Activated T-cell treated with anti-CD3 and anti-CD28 coated beads for 4 hours (primary cell): ENCODE results near the gene ANAPC15.

Experiments used
- DNase-seq: peaks from one replicate; pipeline ENCODE4 v3.0.0-alpha.2; 2020

ANAPC15 gene

DNA sequence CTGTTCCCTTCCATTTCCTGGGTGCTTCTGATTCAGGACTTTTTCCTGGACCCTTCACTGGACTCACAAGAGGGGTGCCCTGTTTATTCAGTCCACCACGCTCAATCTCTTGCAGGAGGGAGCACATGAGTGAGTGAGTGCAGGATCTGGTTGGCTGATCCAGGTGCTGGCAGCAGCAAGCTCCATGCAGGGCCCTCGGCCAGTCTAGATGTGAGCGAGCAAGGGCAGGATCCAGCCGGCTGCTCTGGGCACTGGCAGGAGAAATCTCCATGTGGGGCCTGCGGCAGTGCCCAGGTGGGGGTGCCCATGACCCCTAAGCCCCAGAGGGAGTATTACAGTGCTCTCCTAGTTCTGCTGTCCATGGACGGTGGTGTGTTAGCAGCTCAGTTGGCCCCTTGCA is 11.6 kb upstream of the ANAPC15 start:
- DNase-seq = no peak

DNA sequence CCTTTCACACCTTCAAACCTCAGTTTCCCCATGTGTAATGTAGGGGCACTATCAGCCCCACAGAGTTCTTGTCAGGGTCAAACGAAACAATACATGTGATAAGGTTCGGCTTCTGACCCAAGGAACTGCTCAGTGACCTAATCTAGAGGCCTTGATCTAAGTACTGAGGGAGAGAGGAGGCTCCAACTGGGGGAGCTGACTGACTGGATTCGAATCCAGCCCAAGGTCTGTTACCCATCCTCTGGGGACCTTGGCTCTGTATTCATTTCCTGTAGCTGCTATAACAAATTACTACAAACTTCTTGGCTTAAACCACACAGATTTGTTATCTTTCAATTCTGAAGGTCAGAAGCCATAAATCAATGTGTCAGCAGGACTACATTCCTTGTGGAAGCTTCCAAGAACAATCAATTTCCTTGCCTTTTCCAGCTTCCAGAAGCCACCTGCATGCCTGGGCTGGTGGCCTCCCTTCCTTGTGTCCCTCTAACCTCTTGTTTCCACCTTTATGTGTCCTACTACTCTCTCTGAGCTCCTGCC is 10.7 kb upstream of the ANAPC15 start:
- DNase-seq = no peak

DNA sequence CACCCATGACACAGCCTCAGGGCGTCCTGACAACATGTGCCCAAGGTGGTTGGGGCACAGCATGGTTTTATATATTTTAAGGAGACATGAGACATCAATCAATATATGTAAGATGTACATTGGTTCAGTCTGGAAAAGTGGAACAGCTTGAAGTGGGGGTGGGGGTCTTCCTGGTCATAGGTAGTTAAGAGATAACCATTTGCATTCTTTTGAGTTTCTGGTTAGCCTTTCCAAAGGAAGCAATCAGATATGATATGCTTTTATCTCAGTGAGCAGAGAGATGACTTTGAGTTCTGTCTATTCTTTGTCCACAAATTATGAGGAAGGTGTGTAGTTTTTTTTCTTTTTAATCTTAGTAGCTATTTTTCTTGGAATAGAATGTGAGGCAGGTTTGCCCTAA is 10.1 kb upstream of the ANAPC15 start:
- DNase-seq = no peak

DNA sequence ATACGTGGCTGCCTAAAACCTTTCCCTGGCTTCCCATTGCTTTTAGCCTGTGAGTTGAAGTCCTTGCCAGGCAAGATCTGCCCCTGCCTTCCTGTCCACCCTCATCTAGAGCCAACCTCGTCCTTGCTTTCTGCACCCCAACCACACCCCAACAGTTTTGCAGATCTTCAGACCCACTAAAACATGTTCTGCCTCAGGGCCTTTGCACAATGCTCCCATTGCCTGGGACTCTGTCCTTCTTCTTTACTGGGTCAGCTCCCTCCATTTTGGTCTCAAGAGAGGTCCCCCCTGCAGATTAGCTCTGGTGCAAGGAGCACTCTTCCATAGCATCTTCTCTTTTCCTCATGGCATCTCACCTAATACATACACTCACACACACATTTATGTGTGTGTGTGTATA is 8.4 kb upstream of the ANAPC15 start:
- DNase-seq = no peak

DNA sequence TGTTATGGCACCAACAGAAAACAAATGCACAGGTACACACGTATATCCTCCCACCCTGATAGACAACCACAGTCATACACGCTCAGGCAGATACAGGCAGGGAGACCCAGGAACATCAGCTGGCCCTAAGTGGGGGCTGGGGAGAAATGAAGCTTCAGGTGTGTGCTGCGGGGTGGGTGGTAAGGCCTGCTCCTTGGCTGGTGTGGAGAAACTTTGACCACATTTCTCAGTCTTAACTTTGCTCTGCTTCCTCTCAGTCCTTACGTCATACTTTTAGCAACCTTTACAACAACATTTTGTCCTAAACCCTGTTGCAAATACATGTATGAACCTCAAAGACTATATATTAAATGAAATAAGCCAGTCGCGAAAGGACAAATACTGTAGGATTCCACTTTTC is 6.7 kb upstream of the ANAPC15 start:
- no peak for DNase-seq

DNA sequence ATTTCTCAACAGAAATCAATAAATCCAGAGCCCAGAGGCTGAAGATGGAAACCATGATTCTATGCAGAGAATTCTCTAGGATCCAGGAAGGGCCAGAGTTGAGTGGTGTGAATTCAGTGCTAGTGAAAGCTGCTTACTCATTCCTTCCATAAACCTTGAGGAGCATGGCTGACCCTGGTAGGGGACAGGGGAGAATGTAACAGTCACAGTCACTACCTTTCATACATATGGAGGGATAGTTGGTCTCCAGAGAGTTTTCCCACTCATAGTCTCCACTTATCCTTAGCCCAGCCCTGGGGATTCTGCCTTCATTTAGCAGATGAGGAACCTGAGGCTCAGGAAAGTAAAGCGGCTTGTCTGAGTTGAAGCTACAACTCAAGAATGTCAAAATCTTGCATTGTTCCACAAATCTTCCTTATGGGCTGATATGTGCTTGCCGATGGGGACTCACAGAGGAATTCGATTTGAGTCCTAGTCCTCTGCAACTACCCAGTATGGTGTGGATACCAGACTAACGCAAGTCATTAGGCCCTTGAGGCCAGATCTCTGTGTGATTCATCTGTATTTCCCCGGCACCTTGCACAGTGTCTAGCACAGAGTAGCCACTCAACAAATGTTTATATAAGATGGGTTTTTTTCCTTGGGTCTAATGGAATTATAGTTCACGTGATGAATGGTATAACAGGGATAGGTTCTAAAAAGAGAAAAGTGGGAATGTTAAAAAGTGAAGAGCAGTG is 3.7 kb upstream of the ANAPC15 start:
- no peak for DNase-seq

DNA sequence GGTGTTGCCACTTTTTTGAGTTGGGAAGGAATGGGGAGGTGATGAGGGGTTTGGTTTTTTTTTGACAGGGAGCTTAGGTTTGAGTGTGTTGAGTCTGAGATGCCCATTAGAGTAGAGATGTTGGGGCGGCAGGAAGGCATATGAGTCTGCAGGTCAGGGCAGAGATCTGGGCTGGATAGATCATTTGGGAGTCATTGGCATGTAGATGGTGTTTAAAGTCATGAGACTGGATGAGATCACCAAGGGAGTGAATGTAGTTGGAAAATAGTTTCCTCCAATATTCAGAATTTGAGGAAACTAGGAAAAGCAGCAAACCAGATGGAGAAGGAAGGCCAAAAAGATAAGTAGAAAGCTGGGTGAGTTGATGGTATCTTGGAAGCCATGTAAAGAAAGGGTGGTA is 2.1 kb upstream of the ANAPC15 start:
- no peak for DNase-seq

DNA sequence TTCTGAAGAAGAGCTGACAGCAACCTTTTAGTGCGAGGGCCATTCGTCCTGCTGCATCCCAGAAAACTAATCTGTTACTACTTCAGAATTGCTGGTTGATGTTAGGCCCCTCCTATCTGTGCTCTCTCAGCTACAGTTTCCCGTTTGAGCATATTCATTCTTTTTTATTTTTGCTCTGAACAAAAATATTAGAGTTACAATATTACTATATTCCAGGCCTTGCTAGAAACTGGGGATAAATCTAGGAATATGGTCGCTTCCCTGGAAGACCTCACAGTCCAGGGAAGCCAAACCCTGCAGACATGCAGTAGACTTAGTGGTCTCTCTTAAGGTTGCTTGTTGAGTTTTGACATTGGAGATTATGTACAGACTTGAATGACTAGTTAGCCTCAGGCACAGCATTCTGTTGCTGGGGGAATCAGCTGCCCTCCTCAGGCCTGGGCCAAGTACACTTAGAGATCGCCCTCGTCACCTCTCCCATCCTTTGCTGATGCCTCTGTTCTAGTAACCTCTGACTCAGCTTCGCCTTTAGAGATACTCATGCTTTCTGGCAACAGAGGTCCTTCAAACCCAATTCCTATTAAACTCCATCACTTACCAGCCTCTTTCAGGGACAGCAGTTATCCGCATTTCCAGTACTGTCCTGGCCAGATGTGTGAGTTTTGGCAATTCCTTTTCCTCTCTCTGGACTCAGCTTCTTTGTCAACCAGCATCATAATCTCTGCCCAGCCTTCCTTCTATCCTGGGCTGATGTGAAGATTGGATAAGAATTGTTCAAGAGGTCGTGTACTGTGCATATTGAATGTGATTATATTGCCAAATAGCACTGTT is 698 bp upstream of the ANAPC15 start:
- no peak for DNase-seq

DNA sequence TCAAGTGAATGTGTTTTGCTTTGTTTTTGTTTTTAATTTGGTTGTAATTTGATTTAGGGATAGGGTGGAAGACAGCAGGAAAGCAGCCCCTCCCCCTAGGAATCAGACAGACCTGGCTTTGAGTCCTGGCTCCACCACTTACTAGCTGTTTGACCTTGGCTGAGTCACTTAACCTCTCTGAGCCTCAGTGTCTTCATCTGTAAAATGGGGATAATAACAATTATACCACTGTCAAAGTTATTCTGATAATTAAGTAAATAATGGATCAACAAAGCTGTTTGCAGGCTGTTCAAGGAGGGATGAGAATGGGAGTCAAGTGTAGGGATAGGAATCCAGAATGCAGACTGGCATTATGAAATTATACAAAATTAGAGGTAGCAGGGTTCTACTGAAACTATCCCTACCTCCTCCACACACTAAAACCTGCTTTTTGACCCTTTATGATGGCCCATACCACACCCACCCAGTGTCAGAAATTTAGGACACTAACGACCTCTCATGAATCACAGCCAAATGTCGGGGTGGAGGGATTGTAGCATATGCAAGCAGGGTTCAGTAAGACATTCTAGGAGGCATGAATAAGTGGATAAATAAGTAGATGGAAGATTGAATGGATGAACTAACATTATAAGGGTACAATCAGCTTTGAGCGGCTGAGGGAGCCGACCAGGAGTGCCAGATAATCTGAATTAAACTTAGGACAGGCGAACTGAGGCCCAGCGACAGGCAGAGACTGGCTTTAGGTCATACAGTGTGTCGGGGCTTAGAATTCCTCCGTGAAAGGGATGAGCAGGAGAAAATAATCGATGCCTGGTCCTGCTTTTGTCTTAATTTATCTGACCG is 974 bp downstream of the ANAPC15 start:
- no peak for DNase-seq

DNA sequence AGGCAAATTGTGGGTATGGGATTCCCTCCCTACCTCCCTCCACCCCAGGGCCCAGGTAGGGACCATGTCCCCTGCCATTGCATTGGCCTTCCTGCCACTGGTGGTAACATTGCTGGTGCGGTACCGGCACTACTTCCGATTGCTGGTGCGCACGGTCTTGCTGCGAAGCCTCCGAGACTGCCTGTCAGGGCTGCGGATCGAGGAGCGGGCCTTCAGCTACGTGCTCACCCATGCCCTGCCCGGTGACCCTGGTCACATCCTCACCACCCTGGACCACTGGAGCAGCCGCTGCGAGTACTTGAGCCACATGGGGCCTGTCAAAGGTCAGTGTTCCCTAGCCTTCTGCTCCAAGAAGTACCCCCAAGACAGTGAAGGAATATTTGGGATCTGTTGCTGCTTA is 6.6 kb downstream of the ANAPC15 start, which contains the start of gene TOMT:
TOMT (plus strand) TSS at position 37 of the 400 bp plus-strand sequence; CDS start at position 65, 28 bp downstream.
- no peak for DNase-seq

DNA sequence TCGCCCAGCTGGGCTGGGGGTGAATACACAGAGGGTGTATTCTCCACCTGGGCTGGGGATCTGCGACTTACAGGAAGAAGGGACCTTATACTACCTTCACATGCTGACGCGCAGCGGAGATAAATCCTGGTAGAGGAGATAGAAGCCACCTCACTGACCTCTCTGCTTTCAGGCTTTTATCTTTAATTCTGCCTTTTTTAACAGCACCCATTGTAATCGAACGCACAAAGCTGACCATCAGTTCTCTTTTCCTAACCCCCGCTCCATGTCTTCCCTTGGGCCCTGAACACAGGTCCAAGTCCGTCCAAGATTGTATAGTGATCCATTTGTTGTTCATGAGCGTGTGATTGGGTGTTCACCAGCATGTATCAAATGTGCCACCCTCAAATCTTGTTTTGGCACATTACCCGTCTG is 8.7 kb downstream of the ANAPC15 start:
- no peak for DNase-seq

DNA sequence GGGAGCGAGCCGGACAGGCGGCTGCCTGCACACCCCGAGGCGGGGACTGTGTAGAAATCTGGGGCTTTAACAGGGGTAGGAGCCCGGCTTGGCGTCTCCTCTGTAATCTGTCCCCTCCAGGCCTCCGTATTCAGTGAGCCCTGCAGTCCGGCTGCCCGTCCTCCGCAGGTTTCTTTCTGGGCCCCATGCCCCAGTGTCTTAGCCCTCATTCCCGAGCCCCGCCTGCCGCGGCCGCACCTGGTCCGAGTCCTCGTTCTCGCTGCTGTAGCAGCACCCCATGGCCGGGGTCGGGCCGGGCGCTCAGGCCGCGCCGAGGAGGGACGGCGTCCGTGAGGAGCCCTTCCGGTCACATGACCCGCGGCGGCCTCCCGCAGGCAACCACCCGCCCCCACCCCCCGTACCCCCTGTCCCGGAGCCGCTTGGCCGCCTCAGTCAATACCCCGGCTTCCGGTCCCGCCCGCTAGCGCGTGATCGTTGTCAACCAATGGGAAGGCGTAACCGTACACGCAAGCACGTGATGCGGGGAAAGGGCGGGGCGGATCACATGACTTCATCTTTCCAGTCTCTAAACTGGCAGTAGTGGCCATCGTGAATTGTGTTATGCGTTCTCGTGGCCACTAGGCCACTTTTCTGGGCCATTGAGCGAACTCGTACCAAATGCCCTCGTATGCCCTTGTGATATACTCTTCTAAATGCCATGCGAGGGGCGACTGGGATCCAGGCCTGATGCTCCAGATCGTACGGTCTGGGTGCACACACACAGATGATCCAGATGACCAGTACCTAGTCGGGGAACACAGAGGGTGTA is 9.3 kb downstream of the ANAPC15 start, which contains the start of gene LAMTOR1:
LAMTOR1 (minus strand) TSS at position 352 of the 808 bp plus-strand sequence; CDS start at position 279, 73 bp downstream.
- peak; percentile 97 for DNase-seq

DNA sequence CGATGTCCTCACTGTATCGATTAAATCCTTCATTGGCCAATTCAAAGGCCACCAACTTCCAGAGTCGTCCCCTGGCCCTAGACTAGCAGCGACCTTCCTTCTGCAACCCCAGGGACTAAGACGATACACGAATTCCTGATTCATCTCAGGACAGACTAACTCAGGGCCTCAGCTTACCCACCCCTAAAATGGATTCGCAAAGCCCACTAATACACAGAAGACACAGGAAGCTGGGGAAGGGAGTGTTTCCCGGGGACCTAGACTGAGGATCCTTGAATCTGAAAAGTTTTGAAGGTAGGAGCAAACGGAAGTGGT is 9.9 kb downstream of the ANAPC15 start:
- DNase-seq = no peak

DNA sequence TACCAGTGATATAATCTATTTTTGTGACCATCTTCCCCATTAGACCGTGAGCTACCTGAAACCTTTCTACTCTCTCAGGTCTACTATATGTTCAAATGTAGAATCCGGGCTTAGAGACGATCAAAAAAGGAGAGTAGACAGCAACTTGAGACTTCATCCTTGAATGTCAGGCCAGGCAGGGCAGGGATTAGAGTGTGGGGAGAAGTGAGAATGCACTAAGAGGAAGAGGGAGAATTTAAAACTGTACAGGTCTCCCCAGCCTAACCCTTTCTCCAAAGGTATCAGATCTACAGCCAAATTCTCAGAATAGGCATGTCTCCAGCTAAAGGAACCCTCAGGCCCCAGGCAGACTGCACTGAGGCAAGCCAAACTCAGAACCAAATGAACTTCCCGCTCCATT is 10.3 kb downstream of the ANAPC15 start:
- no peak for DNase-seq

DNA sequence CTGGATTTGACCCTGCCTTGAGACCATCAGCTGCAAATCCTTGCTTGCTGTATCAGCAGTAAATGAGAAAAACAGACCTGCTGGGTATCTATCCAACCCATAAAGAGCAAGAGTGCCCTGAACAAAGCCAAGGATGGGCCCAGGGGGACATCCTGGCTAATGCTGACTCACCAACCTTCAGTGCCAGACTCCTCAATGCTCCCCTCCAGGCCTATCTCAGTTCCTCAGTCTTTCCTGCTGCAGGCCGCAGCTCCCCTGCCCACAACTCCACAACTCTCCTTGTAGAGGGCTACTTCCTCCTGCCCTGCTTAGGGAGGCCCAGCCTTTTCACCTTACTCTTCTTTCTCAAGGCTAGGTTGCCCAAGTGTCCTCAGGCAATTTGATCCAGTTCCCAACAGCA is 12.0 kb downstream of the ANAPC15 start:
- DNase-seq = no peak

DNA sequence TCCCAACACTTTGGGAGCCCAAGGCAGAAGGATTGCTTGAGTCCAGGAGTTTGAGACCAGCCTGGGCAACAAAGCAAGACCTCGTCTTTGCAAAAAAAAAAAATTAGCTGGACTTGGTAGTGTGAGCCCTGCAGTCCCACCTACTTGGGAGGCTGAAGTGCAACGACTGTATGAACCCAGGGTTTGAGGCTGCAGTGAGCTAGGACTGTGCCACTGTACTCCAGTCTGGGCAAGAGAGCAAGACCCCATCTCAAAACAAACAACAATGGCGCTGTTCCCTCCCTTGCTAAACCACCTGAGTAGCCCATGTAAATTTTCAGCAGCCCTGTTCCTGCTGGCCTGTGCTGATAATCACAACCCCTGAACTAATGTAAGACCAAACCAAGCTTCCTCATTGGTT is 12.5 kb downstream of the ANAPC15 start:
- no peak for DNase-seq

DNA sequence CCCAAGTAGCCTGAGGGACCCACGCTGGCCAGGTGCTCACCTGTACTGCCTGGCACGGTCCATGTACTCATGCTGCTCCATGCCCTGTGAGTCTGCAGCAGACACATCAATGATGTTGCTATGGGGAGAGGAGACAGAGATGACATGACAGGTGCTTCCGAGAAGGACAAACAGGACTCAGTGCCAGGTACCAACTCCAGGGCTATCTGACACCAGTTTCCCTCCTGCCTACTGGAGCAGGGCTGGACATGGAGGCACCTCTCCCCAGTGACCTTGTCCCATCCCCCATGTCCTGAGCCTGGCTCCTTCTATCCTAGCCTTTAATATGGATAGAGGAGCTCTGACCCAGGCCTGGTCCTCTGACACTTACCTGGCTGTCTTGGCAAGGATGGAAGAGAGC is 13.8 kb downstream of the ANAPC15 start:
- DNase-seq = no peak

DNA sequence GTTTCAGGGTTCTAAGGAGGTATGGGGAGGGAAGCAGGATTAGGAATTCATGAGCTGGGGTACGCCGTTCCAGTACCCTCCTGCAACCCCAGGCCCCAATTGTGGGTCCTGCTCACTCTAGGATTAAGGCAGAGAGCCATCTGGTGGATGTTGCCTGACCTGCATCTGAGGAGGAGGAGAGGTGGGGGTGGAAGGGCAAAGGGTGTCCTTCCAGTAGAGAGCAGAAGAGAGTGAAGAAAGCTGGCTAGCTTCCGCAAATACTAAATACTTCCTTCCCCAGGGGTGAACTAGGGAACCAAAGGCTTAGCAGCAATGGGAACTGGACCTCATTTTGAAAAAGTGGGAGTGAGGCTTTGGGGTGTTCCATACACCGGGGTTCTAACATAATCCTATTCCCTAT is 21.2 kb downstream of the ANAPC15 start:
- peak; percentile 67 for DNase-seq

DNA sequence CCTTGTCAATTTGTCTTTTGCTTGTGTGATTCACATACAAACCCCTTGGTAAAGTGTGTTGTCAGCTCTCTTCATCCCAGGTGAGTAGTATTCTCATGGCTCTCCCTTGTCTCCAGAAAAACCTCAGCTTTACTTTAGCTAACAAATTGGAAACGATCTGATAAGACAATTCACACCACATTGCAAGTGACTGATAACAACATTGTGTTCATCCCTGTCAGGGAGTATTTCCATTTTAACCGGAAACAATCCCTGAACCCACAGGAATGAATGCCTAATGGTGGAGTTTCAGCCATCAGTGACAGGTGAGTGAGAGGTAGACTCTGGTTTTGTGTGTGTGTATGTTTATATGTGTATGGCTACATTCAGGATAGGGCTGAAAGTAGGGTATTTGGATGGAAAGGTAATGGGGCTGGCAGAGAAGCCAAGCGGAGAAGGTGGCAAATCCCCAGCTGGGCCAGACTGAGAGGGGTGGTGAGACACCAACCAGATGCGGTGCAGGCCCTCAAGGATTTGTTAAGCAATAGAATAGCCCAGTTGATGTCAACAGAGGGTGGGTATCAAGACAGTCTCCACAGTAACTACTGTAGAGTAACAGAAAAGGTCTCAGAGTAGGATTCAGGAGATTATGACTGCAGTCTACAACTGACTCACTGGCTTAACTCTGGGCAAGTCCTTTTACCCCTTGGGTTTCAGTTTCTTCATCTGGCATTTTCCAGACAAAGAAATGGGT is 24.3 kb downstream of the ANAPC15 start:
- DNase-seq = no peak

DNA sequence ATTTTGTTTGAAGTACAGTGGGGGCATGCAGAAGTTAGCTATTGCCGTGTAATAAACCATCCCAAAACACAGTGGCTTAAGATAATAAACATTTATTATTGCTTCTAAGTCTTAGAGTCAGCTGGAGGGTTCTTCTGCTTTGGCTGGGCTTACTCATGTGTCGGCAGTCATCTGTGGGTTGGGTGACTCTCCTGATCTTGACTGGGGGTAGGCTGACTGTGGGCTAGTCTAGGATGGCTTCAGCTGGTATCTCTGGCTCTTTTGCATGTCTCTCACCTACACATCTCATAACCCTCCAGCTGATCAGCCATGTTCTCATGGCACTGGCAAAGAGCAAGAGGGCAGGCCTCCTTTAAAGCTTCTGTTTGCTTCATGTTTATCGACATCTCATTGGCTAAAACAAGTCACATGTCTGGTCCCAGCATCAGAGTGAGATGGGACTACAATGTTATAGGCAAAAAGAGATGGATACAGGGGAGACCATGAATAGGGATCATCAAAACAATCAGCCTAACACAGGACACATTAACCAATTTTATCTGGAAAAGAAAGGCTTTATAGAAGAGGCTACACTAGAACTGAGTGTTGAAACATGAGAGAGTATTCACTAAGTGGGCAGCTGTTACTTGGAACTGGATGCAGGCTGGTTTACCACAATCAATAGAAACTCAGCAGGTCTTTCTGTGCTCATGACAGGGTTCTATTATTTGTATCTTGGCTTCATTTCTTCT is 26.7 kb downstream of the ANAPC15 start:
- DNase-seq = no peak

DNA sequence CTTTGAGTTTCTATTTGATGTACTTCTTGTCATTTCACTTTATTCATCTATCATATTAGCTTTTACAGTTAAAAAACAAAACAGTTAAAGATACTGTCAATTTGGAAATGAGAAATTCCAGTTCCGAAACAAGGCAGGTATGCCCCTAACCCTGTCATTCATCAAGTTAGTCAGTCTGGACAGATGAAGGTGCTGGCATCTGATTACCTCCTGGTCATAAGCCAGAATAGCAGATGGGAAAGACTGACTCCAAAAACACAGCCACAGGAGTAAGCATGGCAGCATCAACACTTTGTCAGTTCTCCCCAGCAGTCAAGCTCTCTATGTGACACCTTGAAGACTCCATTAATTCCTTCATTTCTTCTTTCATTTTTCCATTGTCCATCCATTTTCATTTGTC is 27.5 kb downstream of the ANAPC15 start:
- no peak for DNase-seq
